Neural progenitor cell (in vitro differentiated cells): ENCODE data around the gene CELSR1.

Source experiments
- EZH2 ChIP-seq: fragments of 200-600 bp; sonication (generic); IDR thresholded peaks from 2 replicates; pipeline ENCODE4 v1.6.1; 2017; ENCODE audit warnings: antibody characterized with exemption, mild to moderate bottlenecking, moderate library complexity
- EZH2phosphoT487 ChIP-seq: fragments of 200-600 bp; sonication (generic); IDR thresholded peaks from 2 replicates; pipeline ENCODE4 v1.6.1; 2017; ENCODE audit warnings: antibody characterized with exemption
- TF ChIP-seq, protein P1 (sequence below): fragments of 200-600 bp; sonication (generic); IDR thresholded peaks from 2 replicates; pipeline ENCODE4 v1.5.1; 2017; ENCODE audit warnings: antibody characterized with exemption, mild to moderate bottlenecking

- TF ChIP-seq, protein P1, sequence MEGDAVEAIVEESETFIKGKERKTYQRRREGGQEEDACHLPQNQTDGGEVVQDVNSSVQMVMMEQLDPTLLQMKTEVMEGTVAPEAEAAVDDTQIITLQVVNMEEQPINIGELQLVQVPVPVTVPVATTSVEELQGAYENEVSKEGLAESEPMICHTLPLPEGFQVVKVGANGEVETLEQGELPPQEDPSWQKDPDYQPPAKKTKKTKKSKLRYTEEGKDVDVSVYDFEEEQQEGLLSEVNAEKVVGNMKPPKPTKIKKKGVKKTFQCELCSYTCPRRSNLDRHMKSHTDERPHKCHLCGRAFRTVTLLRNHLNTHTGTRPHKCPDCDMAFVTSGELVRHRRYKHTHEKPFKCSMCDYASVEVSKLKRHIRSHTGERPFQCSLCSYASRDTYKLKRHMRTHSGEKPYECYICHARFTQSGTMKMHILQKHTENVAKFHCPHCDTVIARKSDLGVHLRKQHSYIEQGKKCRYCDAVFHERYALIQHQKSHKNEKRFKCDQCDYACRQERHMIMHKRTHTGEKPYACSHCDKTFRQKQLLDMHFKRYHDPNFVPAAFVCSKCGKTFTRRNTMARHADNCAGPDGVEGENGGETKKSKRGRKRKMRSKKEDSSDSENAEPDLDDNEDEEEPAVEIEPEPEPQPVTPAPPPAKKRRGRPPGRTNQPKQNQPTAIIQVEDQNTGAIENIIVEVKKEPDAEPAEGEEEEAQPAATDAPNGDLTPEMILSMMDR = no peak
- TF ChIP-seq EZH2phosphoT487 (no peak), EZH2 (no peak)
Measured at GRCh38 chr22:46457502-46458488, 79.6 kb downstream of the CELSR1 start.
